MM.1S (cell line): ENCODE results near the gene SCAMP1.

Experiments used
- EZH2 ChIP-seq: fragments of 300-600 bp; sonication (generic); optimal IDR thresholded peaks from 2 replicates; pipeline ENCODE3; 2017; ENCODE audit warnings: low read depth, mild to moderate bottlenecking, antibody characterized with exemption, low read length, mixed read lengths
- EZH2phosphoT487 ChIP-seq: fragments of 300-600 bp; sonication (generic); IDR thresholded peaks from 2 replicates; pipeline ENCODE4 v1.6.1; 2018; ENCODE audit warnings: antibody characterized with exemption, low read length
- TF ChIP-seq, protein P1 (sequence below): fragments of 300-600 bp; sonication (generic); IDR thresholded peaks from 2 replicates; pipeline ENCODE4 v1.5.1; 2016; ENCODE audit warnings: antibody characterized with exemption, low read length, mixed read lengths

DNA sequence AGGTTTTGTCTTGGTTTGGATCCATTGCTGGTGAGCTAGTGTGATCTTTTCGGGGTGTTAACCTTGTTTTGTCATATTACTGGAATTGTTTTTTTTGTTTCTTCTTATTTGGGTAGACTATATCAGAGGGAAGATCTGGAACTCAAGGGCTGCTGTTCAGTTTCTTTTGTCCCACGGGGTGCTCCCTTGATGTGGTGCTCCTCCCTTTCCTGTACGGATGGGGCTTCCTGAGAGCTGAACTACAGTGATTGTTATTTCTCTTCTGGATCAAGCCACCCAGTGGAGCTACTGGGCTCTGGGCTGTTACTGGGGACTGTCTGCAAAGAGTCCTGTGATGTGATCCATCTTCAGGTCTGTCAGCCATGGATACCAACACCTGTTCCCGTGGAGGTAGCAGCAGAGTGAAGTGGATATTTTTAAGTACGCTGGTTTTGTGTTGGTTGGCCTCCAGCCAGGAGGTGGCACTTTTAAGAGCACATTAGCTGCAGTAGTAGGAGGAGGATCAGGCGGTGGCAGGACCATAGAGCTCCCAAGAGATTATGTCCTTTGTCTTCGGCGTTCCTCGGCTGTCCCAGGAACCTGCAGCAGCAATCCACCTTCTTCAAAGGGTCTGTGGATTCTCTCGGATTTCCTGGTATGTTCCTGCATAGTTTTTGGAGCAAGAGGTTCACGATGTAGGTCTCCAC is 27.2 kb downstream of the SCAMP1 start:
- TF ChIP-seq, protein P1, sequence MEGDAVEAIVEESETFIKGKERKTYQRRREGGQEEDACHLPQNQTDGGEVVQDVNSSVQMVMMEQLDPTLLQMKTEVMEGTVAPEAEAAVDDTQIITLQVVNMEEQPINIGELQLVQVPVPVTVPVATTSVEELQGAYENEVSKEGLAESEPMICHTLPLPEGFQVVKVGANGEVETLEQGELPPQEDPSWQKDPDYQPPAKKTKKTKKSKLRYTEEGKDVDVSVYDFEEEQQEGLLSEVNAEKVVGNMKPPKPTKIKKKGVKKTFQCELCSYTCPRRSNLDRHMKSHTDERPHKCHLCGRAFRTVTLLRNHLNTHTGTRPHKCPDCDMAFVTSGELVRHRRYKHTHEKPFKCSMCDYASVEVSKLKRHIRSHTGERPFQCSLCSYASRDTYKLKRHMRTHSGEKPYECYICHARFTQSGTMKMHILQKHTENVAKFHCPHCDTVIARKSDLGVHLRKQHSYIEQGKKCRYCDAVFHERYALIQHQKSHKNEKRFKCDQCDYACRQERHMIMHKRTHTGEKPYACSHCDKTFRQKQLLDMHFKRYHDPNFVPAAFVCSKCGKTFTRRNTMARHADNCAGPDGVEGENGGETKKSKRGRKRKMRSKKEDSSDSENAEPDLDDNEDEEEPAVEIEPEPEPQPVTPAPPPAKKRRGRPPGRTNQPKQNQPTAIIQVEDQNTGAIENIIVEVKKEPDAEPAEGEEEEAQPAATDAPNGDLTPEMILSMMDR: no peak
- TF ChIP-seq EZH2phosphoT487: no peak
- no peak for TF ChIP-seq EZH2
